NT2/D1 (cell line): Measurements from ENCODE around the gene KISS1.

ENCODE experiments used
- DNase-seq: peaks from one replicate; pipeline ENCODE4 v3.0.0-alpha.2; 2011; ENCODE audit warnings: low read depth, low spot score
- H3K27me3 ChIP-seq: 2 replicates; pipeline ENCODE4 v1.6.0; 2011; ENCODE audit warnings: mild to moderate bottlenecking; ENCODE audit not compliant: insufficient read length, insufficient read depth
- H3K36me3 ChIP-seq: 2 replicates; pipeline ENCODE4 v1.6.1; 2011; ENCODE audit warnings: mild to moderate bottlenecking, low read length, mixed read lengths; ENCODE audit not compliant: insufficient read depth, insufficient read length
- H3K4me1 ChIP-seq: 2 replicates; pipeline ENCODE4 v1.5.1; 2011; ENCODE audit not compliant: insufficient read depth, insufficient read length
- H3K4me3 ChIP-seq: 2 replicates; pipeline ENCODE4 v1.5.1; 2011; ENCODE audit warnings: low read depth; ENCODE audit not compliant: insufficient read length
- H3K9ac ChIP-seq: 2 replicates; pipeline ENCODE4 v1.6.0; 2011; ENCODE audit warnings: low read depth; ENCODE audit not compliant: insufficient read length
- H3K9me3 ChIP-seq: 2 replicates; pipeline ENCODE4 v1.5.1; 2011; ENCODE audit warnings: mild to moderate bottlenecking, low read length; ENCODE audit not compliant: insufficient read depth
- SUZ12 ChIP-seq: IDR thresholded peaks from 2 replicates; pipeline ENCODE4 v1.6.1; 2011; ENCODE audit not compliant: insufficient read length, insufficient read depth; ENCODE audit errors: extremely low read depth
- YY1 ChIP-seq: IDR thresholded peaks from 2 replicates; pipeline ENCODE4 v1.6.1; 2011; ENCODE audit not compliant: insufficient read length, insufficient read depth
- ZNF274 ChIP-seq: IDR thresholded peaks from 2 replicates; pipeline ENCODE4 v1.6.1; 2011; ENCODE audit warnings: mild to moderate bottlenecking, low read depth, low read length

KISS1 gene

DNA sequence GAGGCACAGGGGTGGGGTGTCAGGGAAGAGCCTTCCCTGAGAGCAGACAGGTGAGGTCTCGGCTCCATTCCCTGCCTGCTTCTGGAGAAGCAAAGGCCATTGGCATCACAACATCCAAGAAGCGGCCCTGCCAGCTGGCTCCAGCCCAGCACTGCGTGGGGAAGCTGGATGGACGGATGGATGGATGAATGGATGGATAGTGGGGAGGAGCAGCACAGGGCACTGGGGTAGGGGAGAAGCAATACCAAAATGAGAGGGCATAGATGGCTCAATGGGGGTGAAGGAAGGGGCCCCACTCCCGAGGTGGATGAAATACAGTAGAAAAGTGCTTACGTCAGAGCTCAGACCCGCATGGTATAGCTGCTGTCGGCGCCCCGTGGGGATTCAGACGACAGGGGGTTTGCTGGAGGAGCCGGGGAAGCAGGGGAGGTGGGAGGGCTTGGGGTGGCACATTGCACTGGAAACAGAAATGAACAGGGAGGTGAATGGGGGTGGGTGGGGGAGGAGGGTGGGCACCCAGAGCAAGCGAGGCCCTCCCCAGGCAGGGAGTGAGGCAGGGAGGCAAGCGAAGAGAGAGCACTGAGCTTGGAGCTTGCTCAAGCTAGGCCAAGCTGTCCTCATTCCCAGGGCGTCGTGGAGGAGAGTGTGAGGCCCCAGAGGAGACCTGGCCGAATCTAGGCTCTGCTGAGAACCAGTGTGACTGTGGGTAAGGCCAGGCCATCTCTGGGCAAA is 27.0 kb upstream of the KISS1 start:
- no peak for DNase-seq
- H3K9me3 ChIP-seq = no peaks in the 10 kb centered on the region
- no peak overlapping the region for H3K9ac ChIP-seq
- TF ChIP-seq SUZ12 (no peak), ZNF274 (no peak), YY1 (no peak)
- no peaks in the 10 kb centered on the region for H3K27me3 ChIP-seq
- peaks cover under 1% of the 10 kb centered on the region for H3K36me3 ChIP-seq
- no peak overlapping the region for H3K4me3 ChIP-seq
- H3K4me1 ChIP-seq = peaks cover 2% of the 10 kb centered on the region

DNA sequence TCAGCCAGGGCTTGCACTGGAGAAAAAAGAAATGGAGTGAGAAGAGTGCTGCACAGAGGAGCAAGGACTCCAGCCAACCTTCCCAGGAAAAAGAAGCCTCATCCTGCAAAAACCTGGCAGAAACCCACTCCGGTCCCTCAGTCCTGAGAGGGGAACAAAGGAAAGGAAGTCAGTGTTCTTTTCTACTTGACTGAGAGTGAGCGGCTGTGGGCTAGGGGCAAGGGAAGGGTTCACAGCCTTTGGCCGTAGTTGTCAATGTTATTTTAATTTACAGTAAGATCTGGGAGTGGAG is 26.4 kb upstream of the KISS1 start:
- no peaks in the 10 kb centered on the region for H3K9me3 ChIP-seq

DNA sequence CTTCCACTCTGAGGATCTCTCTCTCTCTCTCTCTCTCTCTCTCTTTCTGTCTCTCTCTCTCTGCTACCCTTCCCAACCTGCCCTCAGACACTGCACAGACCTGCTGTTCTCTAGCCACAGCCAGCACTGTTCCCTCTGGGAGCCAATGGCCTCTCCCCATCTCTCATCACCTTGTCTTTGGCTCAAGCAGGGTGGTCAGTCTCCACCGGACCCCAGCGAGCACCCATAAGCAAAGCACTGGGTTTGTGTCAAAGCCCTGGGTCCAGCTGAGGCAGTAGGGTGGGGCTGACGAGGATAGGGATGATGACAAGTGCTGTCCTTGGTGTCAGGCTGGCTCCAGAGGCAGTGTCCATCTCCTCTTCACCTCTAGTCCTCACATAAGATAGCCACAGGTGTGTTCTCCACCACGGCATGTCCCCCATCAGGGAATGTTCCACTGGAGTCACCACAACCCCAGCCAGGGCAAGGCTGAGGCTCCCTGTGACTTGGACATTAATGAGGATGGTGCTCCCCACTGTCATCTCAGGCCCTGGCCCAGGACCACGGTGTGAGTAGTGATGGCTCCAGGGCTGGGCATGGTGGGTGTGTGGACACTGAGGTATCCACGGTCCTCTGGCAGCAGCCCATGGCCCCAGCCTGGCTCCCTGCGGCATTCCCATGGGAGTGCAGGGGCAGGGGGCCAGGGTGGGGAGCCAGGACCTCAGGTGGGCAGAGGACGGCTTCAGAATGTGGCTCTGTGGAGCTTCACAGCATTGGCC is 25.9 kb upstream of the KISS1 start:
- no peaks in the 10 kb centered on the region for H3K9me3 ChIP-seq
- no peak overlapping the region for H3K9ac ChIP-seq
- peaks cover 2% of the 10 kb centered on the region for H3K4me1 ChIP-seq
- TF ChIP-seq YY1 (no peak), ZNF274 (no peak), SUZ12 (no peak)
- H3K4me3 ChIP-seq = no peak overlapping the region
- H3K36me3 ChIP-seq = no peaks in the 10 kb centered on the region
- DNase-seq = no peak
- H3K27me3 ChIP-seq = no peaks in the 10 kb centered on the region

More for the DNA sequence above, 26.4 kb upstream of the KISS1 start:
- TF ChIP-seq SUZ12 = no peak
- Histone ChIP-seq H3K36me3 (no peaks in the 10 kb centered on the region), H3K4me1 (peaks cover 2% of the 10 kb centered on the region), H3K27me3 (no peaks in the 10 kb centered on the region), H3K9ac (no peak overlapping the region), H3K4me3 (no peak overlapping the region)
- DNase-seq = no peak

DNA sequence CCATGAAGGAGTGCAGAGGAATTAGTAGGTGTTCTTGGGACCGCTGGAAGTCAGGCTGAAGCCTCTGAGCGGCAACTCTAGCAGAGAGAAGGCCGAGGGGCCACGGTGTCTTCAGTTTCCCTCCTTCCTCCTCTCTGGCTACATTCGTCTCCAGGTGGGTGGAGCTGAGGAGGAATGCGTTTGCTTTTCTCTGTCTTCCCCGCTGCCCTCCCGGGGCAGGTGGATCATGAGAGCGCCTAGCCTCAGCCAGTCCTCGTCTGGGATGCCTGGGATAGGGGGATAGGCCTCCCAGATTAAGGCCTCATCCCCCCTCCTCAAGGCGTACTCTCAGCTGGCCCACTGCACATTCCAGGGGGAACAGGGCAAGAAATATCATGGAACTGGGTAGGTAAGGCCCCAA is 25.0 kb upstream of the KISS1 start:
- H3K4me3 ChIP-seq = no peak overlapping the region
- peaks cover 2% of the 10 kb centered on the region for H3K4me1 ChIP-seq
- no peak overlapping the region for H3K9ac ChIP-seq
- no peak for DNase-seq
- H3K36me3 ChIP-seq = no peaks in the 10 kb centered on the region
- H3K27me3 ChIP-seq = no peaks in the 10 kb centered on the region
- no peaks in the 10 kb centered on the region for H3K9me3 ChIP-seq
- TF ChIP-seq ZNF274 (no peak), YY1 (no peak), SUZ12 (no peak)

DNA sequence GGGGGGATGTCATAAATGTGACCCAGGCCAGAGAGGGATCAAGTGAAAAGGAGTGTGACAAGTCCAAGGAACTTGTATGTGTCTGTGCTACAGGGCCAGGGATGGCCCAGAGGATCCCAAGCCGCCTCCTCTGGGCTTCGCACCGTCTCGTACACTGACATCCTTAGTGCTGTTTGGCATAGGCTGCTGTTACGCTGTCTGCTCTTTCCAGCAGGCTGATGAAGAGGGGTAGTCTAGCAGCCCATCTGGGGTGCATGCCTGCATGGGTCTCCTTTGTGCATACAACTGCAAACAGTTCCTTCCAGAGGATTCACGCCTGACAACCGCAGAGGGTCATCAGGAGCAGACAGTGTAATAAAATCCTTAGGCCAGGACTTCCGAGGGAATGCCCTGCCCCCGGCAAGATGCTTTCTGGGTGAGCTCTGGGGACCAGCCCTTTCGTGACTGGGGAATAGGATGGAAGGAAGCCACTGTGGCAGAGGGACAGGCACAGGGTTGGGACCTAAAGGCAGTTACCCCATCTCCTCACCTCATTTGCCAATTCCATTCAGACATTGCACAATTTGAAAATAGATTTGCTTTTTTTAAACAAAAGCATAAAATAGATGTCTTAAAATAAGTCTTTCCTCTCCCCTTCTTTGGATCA is 23.8 kb upstream of the KISS1 start:
- TF ChIP-seq YY1 = no peak
- no peak for TF ChIP-seq ZNF274
- no peak for TF ChIP-seq SUZ12
- peaks cover 2% of the 10 kb centered on the region for H3K4me1 ChIP-seq
- DNase-seq = no peak
- H3K9ac ChIP-seq = no peak overlapping the region
- H3K36me3 ChIP-seq = no peaks in the 10 kb centered on the region
- no peaks in the 10 kb centered on the region for H3K9me3 ChIP-seq
- no peak overlapping the region for H3K4me3 ChIP-seq
- H3K27me3 ChIP-seq = no peaks in the 10 kb centered on the region

DNA sequence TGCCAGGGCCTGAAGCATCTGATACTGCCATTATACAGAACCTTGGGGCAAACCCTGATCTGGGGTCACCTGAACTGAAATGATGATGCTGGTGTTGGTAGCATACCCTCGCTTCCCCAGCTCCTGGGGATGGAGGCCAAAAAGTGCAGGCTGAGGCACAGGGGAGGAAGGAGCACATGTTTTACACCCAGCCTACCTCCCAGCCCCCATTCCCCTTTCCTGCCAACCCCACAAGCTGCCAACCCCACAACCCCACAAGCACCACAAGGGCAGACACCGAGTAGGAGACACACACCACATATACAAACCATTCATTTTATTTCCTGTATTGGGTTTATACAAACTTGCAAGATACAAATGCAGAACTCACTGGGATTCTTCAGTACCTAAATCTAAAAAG is 22.3 kb upstream of the KISS1 start:
- Histone ChIP-seq H3K36me3 (no peaks in the 10 kb centered on the region), H3K4me1 (peaks cover 6% of the 10 kb centered on the region), H3K9me3 (no peaks in the 10 kb centered on the region), H3K9ac (no peak overlapping the region), H3K27me3 (peaks cover 3% of the 10 kb centered on the region), H3K4me3 (no peak overlapping the region)
- DNase-seq = no peak
- TF ChIP-seq YY1 (no peak), SUZ12 (no peak), ZNF274 (no peak)

DNA sequence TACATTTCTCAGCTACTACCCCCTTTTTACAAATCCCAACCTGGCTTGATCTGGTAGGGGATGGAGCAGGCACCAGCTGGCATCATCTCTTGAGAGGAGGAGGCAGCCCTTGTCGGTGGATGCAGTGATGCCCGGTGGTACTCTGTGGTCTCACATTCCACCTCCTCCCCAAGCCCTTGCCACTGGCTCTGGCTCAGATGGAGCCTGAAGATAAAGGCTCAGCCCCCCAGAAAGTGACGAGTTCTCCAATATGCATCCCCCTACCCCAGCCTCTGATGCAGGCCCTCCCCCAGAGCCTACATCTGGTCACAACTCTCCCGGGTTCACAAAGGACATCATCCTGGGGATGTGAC is 21.3 kb upstream of the KISS1 start:
- H3K36me3 ChIP-seq = no peaks in the 10 kb centered on the region
- no peaks in the 10 kb centered on the region for H3K9me3 ChIP-seq
- no peak overlapping the region for H3K9ac ChIP-seq
- peaks cover 7% of the 10 kb centered on the region for H3K4me1 ChIP-seq
- no peak overlapping the region for H3K4me3 ChIP-seq
- no peak for DNase-seq
- TF ChIP-seq ZNF274 (no peak), SUZ12 (no peak), YY1 (no peak)
- peaks cover 4% of the 10 kb centered on the region for H3K27me3 ChIP-seq
